GM12865 (cell line): ENCODE data around the gene ARID2.

Source experiments
- DNase-seq: peaks from one replicate; pipeline ENCODE4 v3.0.0; 2010; ENCODE audit warnings: low read depth
- H3K4me3 ChIP-seq: 2 replicates; pipeline ENCODE4 v1.5.1; 2011; ENCODE audit warnings: mild to moderate bottlenecking, low read depth, low read length, control low read depth
- CTCF ChIP-seq: IDR thresholded peaks from 2 replicates; pipeline ENCODE4 v1.5.1; 2011; ENCODE audit warnings: low read length, control low read depth, low read depth, inconsistent platforms; ENCODE audit not compliant: insufficient read depth; ENCODE audit errors: missing control alignments

Gene ARID2

DNA sequence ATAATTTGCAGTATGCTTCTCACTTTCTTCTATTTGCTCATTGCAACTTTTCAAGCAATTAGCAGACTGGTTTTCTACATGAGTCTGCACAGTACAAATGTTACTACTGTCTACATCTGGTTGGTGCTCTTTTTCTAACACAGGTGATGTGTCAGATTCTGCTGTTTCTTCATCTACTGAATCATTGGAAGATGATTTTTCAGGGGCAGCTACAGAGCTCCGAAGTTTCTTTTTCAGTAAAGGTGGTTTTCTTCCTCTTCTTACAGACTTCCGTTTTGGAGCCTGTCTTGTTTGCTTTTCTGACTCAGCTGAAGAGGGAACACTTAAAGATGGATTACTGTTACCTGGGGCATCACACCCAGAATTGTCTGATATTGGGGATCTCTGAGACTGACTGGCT lies 198.8 kb downstream of the ARID2 start:
- no peak for TF ChIP-seq CTCF
- DNase-seq: no peak

GRCh38 chr12:45930369-45930768 lies 200.9 kb downstream of the ARID2 start:
- no peak for TF ChIP-seq CTCF
- no peak for DNase-seq
- H3K4me3 ChIP-seq: no peak overlapping the region

More for the DNA sequence above, 198.8 kb downstream of the ARID2 start:
- no peak overlapping the region for H3K4me3 ChIP-seq

- no peak for TF ChIP-seq CTCF
- no peak overlapping the region for H3K4me3 ChIP-seq
- no peak for DNase-seq
These were observed 204.0 kb downstream of the ARID2 start for GRCh38 chr12:45933504-45933903.

GRCh38 chr12:45934956-45935355 lies 205.4 kb downstream of the ARID2 start:
- no peak for TF ChIP-seq CTCF
- no peak overlapping the region for H3K4me3 ChIP-seq
- DNase-seq: no peak

GRCh38 chr12:45938566-45938965 lies 209.1 kb downstream of the ARID2 start:
- no peak overlapping the region for H3K4me3 ChIP-seq
- no peak for TF ChIP-seq CTCF
- no peak for DNase-seq

DNA sequence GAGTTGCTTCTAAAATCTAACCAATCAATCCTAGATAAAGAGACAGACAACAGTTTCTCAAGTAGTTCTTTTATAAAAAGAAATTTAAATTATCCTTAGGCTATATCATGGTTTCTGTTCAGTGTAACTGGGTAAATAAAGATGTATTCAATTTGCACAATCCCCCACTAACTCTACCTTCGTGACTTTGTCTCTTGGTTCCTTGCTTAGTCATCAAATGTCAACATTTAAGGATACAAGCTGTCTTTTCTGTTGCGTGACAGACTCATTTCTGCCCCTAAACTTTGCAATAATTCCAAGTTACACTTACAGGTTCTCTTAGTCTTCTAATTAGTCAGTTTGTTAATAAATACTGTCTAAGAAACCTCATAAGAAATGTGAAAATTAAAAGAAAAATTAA lies 210.3 kb downstream of the ARID2 start:
- H3K4me3 ChIP-seq: no peak overlapping the region
- no peak for DNase-seq
- no peak for TF ChIP-seq CTCF

DNA sequence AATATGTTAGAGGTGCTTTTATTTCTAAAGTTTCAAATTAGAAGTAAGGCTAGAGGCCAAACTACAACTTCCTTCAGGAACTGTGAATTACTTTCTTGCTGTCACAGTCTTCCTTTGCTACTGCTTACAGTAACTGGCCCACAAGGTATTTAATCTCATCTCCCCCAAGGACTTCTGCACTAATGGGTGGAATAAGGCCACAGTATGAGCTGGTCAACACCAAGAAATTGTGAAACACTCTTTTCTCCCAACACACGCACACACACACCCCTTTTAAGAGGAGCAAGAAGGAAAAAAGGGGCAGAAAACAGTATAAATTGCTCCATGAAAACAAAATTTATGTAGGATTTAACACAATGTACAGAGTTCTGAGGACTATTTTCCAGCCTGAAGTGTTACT lies 215.3 kb downstream of the ARID2 start:
- no peak for DNase-seq
- H3K4me3 ChIP-seq: no peak overlapping the region
- TF ChIP-seq CTCF: no peak
